AG04449 (cell line): ENCODE results near the gene CARF.

Source experiments
- CTCF ChIA-PET: fragments of 350-600 bp; formaldehyde crosslinking; extraction: SDS; loops from one replicate; lab custom pipeline; 2021; ENCODE audit warnings: antibody characterized with exemption; lab: Yijun Ruan, JAX
- POLR2A ChIA-PET: fragments of 400-600, 350-600 bp; formaldehyde crosslinking; extraction: SDS; loops from one replicate; lab custom pipeline; 2020; ENCODE audit warnings: antibody characterized with exemption, inconsistent platforms; lab: Yijun Ruan, JAX
- DNase-seq: peaks from one replicate; pipeline ENCODE4 v3.0.0-alpha.2; 2010; ENCODE audit warnings: low read depth, low spot score
- H3K4me3 ChIP-seq: 2 replicates; pipeline ENCODE4 v1.5.1; 2011; ENCODE audit warnings: low read depth, mild to moderate bottlenecking, control low read depth, low read length
- TF ChIP-seq, protein P1 (sequence below): IDR thresholded peaks from one replicate; pipeline ENCODE4 v1.5.1; 2011; ENCODE audit warnings: mild to moderate bottlenecking, moderate library complexity, low read length, control low read depth, inconsistent platforms; ENCODE audit not compliant: insufficient read depth; ENCODE audit errors: missing control alignments

The CARF gene

DNA sequence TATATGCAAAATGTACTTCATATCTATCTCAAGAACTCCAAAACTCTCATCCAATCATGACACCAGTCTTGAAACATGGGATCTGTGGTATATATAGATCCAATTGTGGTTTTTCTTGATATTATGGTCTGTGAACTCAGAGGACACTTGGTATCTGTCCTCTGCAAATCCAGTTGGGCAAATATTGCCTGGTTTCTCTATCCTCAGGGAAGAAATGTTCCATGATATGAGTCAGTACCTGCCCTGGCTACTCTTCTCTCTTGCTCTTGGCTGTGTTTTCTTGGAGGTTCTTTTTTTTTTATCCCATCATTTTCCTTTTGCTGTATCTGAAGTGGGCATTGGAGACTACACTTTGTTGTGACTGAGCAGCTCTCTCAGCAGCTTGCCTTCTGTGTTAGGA is 113.5 kb downstream of the CARF start:
- TF ChIP-seq, protein P1, sequence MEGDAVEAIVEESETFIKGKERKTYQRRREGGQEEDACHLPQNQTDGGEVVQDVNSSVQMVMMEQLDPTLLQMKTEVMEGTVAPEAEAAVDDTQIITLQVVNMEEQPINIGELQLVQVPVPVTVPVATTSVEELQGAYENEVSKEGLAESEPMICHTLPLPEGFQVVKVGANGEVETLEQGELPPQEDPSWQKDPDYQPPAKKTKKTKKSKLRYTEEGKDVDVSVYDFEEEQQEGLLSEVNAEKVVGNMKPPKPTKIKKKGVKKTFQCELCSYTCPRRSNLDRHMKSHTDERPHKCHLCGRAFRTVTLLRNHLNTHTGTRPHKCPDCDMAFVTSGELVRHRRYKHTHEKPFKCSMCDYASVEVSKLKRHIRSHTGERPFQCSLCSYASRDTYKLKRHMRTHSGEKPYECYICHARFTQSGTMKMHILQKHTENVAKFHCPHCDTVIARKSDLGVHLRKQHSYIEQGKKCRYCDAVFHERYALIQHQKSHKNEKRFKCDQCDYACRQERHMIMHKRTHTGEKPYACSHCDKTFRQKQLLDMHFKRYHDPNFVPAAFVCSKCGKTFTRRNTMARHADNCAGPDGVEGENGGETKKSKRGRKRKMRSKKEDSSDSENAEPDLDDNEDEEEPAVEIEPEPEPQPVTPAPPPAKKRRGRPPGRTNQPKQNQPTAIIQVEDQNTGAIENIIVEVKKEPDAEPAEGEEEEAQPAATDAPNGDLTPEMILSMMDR = no peak
- H3K4me3 ChIP-seq = no peak overlapping the region
- no peak for DNase-seq
- ChIA-PET CTCF (no interaction called here), POLR2A (no interaction called here)

DNA sequence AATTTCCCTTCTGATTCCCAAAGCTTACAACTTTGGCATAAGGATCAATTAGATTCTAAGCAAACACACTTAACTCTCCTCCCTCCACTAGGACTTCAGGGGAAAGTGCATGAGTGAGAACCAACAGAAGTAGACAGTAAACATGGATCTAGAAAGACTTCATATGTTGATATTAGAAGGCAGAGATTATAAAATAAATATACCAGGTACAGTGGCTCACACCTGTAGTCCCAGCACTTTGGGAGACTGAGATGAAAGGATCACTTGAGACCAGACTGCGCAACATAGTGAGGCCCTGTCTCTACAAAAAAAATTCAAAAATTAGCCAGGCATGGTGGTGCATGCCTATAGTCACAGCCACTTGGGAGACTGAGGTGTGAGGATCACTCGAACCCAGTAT is 118.5 kb downstream of the CARF start:
- POLR2A ChIA-PET = no interaction called here
- no peak overlapping the region for H3K4me3 ChIP-seq
- DNase-seq = no peak
- TF ChIP-seq, protein P1 = no peak
- CTCF ChIA-PET = interaction anchor here (1.0 kb wide), 1 partner anchor 11 kb away, joined by 3 read pairs; no protein-coding TSS in a partner anchor

DNA sequence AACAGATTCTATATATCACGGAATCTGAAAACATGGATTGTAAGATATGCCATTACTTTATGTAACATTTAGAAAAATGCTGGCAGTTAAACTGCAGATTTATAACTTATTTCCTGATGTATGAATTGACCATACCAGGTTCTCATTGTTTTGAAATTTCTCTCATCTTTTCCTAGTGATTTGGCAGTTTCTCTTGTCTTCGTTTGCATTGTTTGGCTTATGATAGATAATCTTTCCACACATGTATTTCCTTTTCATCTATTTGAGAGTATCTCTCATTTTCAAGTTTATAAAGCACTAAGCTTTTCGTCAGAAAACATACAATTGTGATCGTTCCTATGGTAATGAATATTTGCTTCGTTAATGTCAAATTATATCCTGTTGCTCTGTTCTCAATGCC is 118.9 kb downstream of the CARF start:
- no peak overlapping the region for H3K4me3 ChIP-seq
- TF ChIP-seq, protein P1 = no peak
- no peak for DNase-seq
- CTCF ChIA-PET = interaction anchor here (1.0 kb wide), 1 partner anchor 11 kb away, joined by 3 read pairs; no protein-coding TSS in a partner anchor
- POLR2A ChIA-PET = no interaction called here

DNA sequence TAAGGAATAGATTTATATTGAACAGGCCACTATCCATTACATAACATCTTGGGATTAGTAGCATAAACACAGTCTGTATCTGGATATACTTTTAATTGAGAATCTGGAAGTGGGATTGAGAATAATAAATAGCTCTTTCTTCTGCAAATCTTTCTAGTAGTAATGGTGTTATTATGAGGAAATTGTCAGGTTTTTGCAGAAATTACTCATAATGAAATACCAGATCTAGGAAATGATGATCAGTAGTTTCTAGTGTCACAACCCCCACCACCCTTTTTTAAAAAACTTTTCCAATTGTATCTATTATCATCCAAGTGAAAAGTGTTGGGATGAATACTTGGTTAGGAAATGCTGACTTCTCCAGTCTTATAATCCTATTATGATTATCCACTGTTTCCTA is 121.3 kb downstream of the CARF start:
- ChIA-PET POLR2A (interaction anchor here (1.0 kb wide), 1 partner anchor 19 kb away, joined by 3 read pairs; no protein-coding TSS in a partner anchor), CTCF (no interaction called here)
- no peak overlapping the region for H3K4me3 ChIP-seq
- TF ChIP-seq, protein P1 = no peak
- DNase-seq = no peak

DNA sequence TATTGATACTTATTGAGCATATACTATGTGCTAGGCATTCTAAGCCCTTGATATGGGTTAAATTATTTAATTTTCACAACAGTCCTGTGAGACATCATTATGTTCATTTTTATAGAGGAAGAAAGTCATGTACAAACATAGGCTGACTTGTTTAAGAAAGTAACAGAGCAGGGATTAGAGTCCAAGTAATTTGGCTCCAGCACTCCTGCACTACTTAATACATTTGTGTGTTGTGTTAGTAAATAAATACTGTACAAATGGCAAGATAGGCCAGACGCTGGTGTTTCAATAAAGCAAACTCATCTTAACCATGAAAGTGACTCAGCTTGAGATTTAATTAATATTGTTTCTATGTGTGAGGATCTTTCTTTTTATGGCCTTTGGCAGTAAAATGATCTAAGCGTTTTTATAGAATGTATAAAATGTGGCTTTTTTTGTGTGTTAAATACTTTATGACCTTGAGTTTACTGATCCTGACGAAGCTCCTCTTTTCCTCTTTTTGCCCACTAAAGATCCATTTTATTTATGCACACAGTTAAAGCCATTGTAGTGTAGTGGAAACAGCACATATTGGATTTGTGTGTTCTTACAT is 123.9 kb downstream of the CARF start:
- DNase-seq = no peak
- POLR2A ChIA-PET = no interaction called here
- TF ChIP-seq, protein P1 = no peak
- CTCF ChIA-PET = no interaction called here
- no peak overlapping the region for H3K4me3 ChIP-seq
